Left cardiac atrium (tissue), 4 donors: ENCODE data around the gene PIGL. TPM values are rescaled to one million over a fixed set of nuclear protein-coding genes. Genes with fewer than 3 reads are reported as not detected.
"Not testable (repeated sequence)": the region's sequence is repeated elsewhere in the genome, so short reads cannot be mapped to it uniquely, and the experiment has no call there.

Experiments used
- ATAC-seq, 2 donors: fragments of 200-7000 bp; cut with Tn5 transposase; one replicate each; pipeline ENCODE4 v1.9.1; 2020; ENCODE audit warnings: mild to moderate bottlenecking in 2 of 2, moderate library complexity in 2 of 2
- DNase-seq: peaks from one replicate; pipeline ENCODE4 v3.0.0-alpha.2; 2020
- intact Hi-C, 2 donors: fragments of 100-400 bp; cut with DNase I; formaldehyde crosslinking; loops; one replicate each; pipeline versions ENCODE4 v1.14.1 to v1.15.1; 2022 to 2023
- long read RNA-seq: library from polyadenylated mRNA; unstranded; transcript quantifications from one replicate; pipeline ENCODE4 v2.0.0, GENCODE V29; 2021
- total RNA-seq, 2 donors: library from RNA; stranded (reverse); fragmentation: NEBNext Ultra II Directional; extraction: Animal tissue kit (Norgen Biotek cat#: 25700); gene quantifications; one replicate each; pipeline ENCODE4 v1.2.1, GENCODE V29; 2021
- donor health status: DM: no; HTN: yes; CAD: no.
- donor health status: DM: no; HTN: yes; CAD: no; lungs with severe emphysema.
- donor health status: DM: yes; HTN: yes; CAD: no.
- donor health status: Dilated cardiomyopathy.

PIGL gene
- 10 to 100 TPM in 1 of 2 donors, 1 to 10 TPM in 1; 9.7 to 18.0 TPM for total RNA-seq
- long read RNA-seq, partial matches to known transcripts: 0 of 2 reads
- long read RNA-seq, other reads (novel, unspliced or antisense): 2 of 2 reads

DNA sequence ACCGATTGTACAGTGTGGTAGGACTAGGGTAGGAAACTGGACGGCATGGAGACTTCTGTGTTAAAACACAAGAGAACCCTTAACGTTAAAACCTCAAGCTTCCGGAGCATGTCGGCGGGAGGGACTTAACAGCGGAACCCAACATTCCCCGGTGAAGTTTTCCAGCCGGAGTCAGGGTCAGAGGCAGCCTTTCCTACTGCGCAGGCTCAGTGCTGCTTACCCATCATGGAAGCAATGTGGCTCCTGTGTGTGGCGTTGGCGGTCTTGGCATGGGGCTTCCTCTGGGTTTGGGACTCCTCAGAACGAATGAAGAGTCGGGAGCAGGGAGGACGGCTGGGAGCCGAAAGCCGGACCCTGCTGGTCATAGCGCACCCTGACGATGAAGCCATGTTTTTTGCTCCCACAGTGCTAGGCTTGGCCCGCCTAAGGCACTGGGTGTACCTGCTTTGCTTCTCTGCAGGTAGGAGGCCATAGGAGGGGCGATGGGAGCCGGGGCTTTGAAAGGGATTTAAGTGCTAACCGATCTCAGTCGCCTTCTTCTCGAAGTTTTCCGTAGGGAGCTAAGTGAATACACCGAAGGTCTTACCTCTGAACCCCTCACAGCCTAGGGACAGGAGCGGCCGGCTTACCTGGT lies at the start of gene PIGL:
Gene PIGL (plus strand): TSS at position 209 of the 634 bp plus-strand sequence. CDS start 17 bp downstream, at position 226.
- DNase-seq (peak; percentile 92), ATAC-seq (peak; percentile 69 to 74)
- intact Hi-C loops: no loop called here

GRCh38 chr17:16171613-16172012 lies 45.4 kb upstream of the PIGL start:
- DNase-seq: no peak
- intact Hi-C loops: no loop called here
- ATAC-seq: no peak

DNA sequence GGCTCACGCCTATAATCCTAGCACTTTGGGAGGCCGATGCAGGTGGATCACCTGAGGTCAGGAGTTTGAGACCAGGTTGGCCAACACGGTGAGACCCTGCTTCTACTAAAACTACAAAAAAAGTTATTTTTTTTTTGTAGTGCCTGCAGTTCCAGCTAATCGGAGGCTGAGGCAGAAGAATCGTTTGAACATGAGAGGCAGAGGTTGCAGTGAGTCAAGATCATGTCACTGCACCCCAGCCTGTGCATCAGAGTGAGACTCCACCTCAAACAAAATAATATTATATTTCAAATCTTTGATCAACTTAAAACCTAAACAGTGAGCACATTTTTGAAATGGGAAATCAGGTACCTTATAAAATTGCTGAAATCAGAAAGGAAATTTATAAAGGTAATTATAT lies 38.2 kb upstream of the PIGL start:
- DNase-seq: no peak
- intact Hi-C loops: no loop called here
- ATAC-seq: no peak

GRCh38 chr17:16181581-16181980 lies 35.4 kb upstream of the PIGL start:
- ATAC-seq (no peak), DNase-seq (no peak)
- intact Hi-C loops: no loop called here

- intact Hi-C loops: no loop called here
- DNase-seq: no peak
Measured at GRCh38 chr17:16187642-16188041, 29.4 kb upstream of the PIGL start.

GRCh38 chr17:16189791-16190348 lies 27.1 kb upstream of the PIGL start:
- DNase-seq (no peak), ATAC-seq (peak in 1 of 2 donors; percentile 19)
- intact Hi-C loops: no loop called here

More at GRCh38 chr17:16187642-16188041, 29.4 kb upstream of the PIGL start:
- ATAC-seq: no peak

DNA sequence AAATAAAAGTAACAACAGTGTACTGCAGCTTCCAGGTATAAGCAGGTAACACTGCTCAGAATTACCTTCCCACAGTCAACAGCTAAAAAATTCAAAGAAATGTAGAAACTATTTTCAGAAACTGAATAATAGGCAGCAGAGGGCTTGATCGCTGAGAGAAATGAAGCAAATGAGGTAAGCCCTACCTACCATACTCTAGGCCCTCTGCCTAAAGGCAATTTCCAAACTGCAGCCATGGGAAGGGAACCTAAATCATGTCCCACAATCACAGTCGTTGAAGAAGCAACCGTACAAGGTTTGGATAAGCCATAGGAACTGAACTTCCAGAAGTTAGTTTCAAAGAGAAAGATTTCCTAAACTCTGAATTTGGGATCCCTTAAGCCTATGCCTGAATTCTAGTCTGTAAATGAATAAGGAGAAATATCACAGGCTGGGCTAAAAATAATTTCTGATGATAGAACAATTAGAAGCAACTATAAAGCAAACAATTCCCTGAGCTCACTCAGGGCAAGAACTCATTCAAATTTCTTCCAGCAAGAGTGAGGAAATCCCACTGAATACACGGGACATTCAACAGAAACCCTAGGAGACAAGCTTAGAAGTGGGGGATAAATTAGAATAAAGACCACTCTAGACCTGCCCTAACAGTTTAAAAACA lies 26.2 kb upstream of the PIGL start:
- no peak for DNase-seq
- intact Hi-C loops: no loop called here
- no peak for ATAC-seq

GRCh38 chr17:16191604-16192003 lies 25.4 kb upstream of the PIGL start:
- ATAC-seq: no peak
- DNase-seq: no peak
- intact Hi-C loops: no loop called here

DNA sequence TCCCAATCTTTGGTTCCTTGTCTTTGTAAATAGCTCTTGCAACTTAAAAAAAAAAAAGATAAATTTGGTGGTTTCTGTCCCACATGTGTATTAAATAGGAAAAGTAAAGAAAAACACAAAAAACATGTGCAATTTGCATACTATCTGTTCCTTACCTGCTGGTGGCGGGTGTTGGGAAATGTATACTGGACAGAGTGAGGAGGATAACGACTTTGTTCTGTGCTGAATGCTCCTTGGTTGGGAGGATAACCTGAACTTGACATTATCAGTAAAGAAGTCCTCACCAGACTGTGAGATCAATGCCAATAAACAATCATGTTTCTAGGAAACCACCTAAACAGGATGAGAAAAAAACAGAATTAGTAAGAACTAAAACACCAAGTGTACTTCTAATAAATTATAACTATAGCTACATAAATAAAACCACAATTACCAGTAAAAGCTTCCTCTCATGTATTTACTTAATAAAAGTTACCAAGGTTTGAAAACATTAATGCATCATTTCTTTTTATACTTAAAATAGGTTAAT lies 22.6 kb upstream of the PIGL start:
- ATAC-seq, intact Hi-C loops, DNase-seq: not testable (repeated sequence)

DNA sequence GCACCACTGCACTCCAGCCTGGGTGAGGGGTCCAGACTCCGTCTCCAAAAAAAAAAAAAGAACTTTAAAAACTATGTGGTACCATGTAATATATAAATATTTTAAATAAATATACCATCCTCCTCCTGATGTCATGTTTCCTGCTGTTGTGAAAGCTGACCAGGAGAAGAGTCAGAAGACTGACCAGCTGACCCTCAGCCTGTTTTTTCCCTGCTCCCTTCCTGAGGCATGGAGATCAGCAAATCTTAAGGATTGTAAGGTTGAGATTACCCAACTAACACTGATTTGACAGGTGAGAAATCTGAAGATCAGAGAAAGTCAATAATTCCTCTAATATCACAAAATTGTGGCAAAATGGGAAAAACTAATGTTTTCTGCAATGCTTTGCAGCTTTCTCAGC lies 19.7 kb upstream of the PIGL start:
- ATAC-seq (no peak), DNase-seq (no peak)
- intact Hi-C loops: no loop called here

GRCh38 chr17:16199093-16199492 lies 17.9 kb upstream of the PIGL start:
- intact Hi-C loops: no loop called here
- no peak for DNase-seq
- no peak for ATAC-seq

- not testable (repeated sequence) for DNase-seq, ATAC-seq
Measured at GRCh38 chr17:16201693-16202131, 15.3 kb upstream of the PIGL start.

GRCh38 chr17:16202554-16203500 lies 14.2 kb upstream of the PIGL start:
- ATAC-seq, DNase-seq, intact Hi-C loops: not testable (repeated sequence)

More at GRCh38 chr17:16201693-16202131, 15.3 kb upstream of the PIGL start:
- intact Hi-C loops: not testable (repeated sequence)

- ATAC-seq, DNase-seq, intact Hi-C loops: not testable (repeated sequence)
Measured at GRCh38 chr17:16204763-16205162, 12.2 kb upstream of the PIGL start.

- intact Hi-C loops: no loop called here
- ATAC-seq (no peak), DNase-seq (no peak)
Measured at GRCh38 chr17:16211590-16211989, 5.4 kb upstream of the PIGL start.

GRCh38 chr17:16212793-16213192 lies 4.2 kb upstream of the PIGL start:
- DNase-seq (no peak), ATAC-seq (no peak)
- intact Hi-C loops: no loop called here

DNA sequence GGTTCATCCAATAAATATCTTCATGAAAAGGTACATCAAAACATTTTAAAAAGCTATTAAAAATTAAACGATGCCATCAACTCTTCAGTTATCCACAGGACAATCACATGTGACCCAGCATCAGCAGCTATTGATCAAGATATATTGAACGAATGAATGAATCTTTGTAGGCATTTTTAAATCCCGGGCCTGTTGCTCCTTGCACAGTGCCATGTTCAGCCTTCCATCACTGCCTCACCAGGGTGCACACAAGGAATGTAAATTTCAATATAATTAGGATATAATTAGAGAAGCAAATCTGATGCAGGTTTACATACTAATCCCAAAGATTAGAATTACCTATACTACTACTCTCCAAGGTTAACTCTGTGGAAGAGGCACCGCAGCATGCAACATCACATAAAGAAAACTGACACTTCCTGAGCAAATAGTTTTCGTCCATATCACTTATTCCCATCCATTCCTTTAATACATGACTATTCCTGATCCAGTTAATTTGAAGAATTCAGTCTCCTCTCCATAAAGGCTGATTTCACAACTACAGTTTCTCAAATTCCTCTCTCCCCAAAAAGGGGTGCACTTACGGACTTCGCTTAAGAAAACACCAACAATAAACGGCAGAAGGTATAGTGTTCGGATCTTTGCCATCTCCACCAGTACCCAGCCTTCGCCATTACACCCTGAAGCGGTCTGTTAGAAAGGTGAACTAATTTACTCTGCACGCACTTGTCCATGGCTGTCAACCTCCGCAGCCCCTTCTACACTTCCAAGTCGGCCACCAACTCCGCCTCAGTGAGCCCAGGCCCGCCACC lies 2.6 kb upstream of the PIGL start:
- ATAC-seq (no peak), DNase-seq (no peak)
- intact Hi-C loops: no loop called here

DNA sequence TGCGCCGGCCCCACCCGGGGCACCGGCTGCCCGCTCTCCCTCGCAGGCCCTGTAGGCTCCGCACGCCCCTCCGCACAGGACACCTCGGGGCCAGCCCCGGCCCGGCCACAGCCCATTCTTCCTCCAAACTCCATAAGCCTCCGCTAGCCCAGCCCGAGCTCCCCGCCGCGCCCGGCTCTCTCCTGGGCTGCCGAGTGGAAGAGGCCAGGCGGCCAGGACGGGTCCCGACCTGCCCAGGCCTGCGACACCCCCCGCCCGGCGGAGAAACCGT lies 2.1 kb upstream of the PIGL start:
- peak; percentile 60 to 75 for ATAC-seq
- DNase-seq: peak; percentile 47
- intact Hi-C loops: no loop called here
